ENCODE measurements around the gene KLHL28. TPM values are rescaled to one million over a fixed set of nuclear protein-coding genes. Genes with fewer than 3 reads are reported as not detected.

The KLHL28 gene
- total RNA-seq, 1 donor from 2014 or later: 14.3 TPM

GRCh38 chr14:44937547-44937946 is 24.2 kb downstream of the KLHL28 start:
- Mint-ChIP-seq H3K9me3 (ENCODE audit: unreplicated experiment) (no peaks in the 10 kb centered on the region), H3K36me3 (ENCODE audit: low read depth, unreplicated experiment) (peaks cover 52% of the 10 kb centered on the region), H3K4me3 (ENCODE audit: unreplicated experiment) (peak overlapping the region; percentile 3), H3K4me1 (ENCODE audit: unreplicated experiment) (peaks cover 9% of the 10 kb centered on the region), H3K27ac (ENCODE audit: unreplicated experiment) (no peak overlapping the region), H3K27me3 (ENCODE audit: unreplicated experiment) (no peaks in the 10 kb centered on the region)
- no peak for TF ChIP-seq CTCF (IDR thresholded peaks at IDR 0.05; ENCODE audit: unreplicated experiment)
- no peak for DNase-seq (ENCODE audit: low spot score)

GRCh38 chr14:44935155-44935554 is 26.6 kb downstream of the KLHL28 start:
- no peak overlapping the region for H3K4me3 Mint-ChIP-seq (ENCODE audit: unreplicated experiment)
- no peak for DNase-seq (ENCODE audit: low spot score)
- H3K27me3 Mint-ChIP-seq (ENCODE audit: unreplicated experiment): no peaks in the 10 kb centered on the region
- peaks cover 33% of the 10 kb centered on the region for H3K36me3 Mint-ChIP-seq (ENCODE audit: low read depth, unreplicated experiment)
- peaks cover 2% of the 10 kb centered on the region for H3K4me1 Mint-ChIP-seq (ENCODE audit: unreplicated experiment)
- H3K27ac Mint-ChIP-seq (ENCODE audit: unreplicated experiment): no peak overlapping the region
- no peaks in the 10 kb centered on the region for H3K9me3 Mint-ChIP-seq (ENCODE audit: unreplicated experiment)
- no peak for TF ChIP-seq CTCF (IDR thresholded peaks at IDR 0.05; ENCODE audit: unreplicated experiment)

- Mint-ChIP-seq H3K4me3 (ENCODE audit: unreplicated experiment) (no peak overlapping the region), H3K4me1 (ENCODE audit: unreplicated experiment) (no peaks in the 10 kb centered on the region), H3K9me3 (ENCODE audit: unreplicated experiment) (no peaks in the 10 kb centered on the region), H3K36me3 (ENCODE audit: low read depth, unreplicated experiment) (no peaks in the 10 kb centered on the region), H3K27ac (ENCODE audit: unreplicated experiment) (no peak overlapping the region), H3K27me3 (ENCODE audit: unreplicated experiment) (no peaks in the 10 kb centered on the region)
- no peak for TF ChIP-seq CTCF (IDR thresholded peaks at IDR 0.05; ENCODE audit: unreplicated experiment)
- DNase-seq (ENCODE audit: low spot score): no peak
These were observed 33.0 kb downstream of the KLHL28 start for GRCh38 chr14:44928793-44929192.

- Mint-ChIP-seq H3K27ac (ENCODE audit: unreplicated experiment) (no peak overlapping the region), H3K4me1 (ENCODE audit: unreplicated experiment) (no peaks in the 10 kb centered on the region), H3K4me3 (ENCODE audit: unreplicated experiment) (no peak overlapping the region), H3K9me3 (ENCODE audit: unreplicated experiment) (peaks cover 4% of the 10 kb centered on the region), H3K27me3 (ENCODE audit: unreplicated experiment) (no peaks in the 10 kb centered on the region), H3K36me3 (ENCODE audit: low read depth, unreplicated experiment) (peaks cover 4% of the 10 kb centered on the region)
- no peak for TF ChIP-seq CTCF (IDR thresholded peaks at IDR 0.05; ENCODE audit: unreplicated experiment)
- no peak for DNase-seq (ENCODE audit: low spot score)
These were observed 46.9 kb downstream of the KLHL28 start for GRCh38 chr14:44914849-44915248.

GRCh38 chr14:44912041-44912869 is 49.5 kb downstream of the KLHL28 start:
- H3K9me3 Mint-ChIP-seq (ENCODE audit: unreplicated experiment): peaks cover 4% of the 10 kb centered on the region

More at GRCh38 chr14:44912041-44912869, 49.5 kb downstream of the KLHL28 start:
- Mint-ChIP-seq H3K27ac (ENCODE audit: unreplicated experiment) (no peak overlapping the region), H3K36me3 (ENCODE audit: low read depth, unreplicated experiment) (peaks cover 4% of the 10 kb centered on the region), H3K4me1 (ENCODE audit: unreplicated experiment) (no peaks in the 10 kb centered on the region), H3K27me3 (ENCODE audit: unreplicated experiment) (peaks cover 2% of the 10 kb centered on the region), H3K4me3 (ENCODE audit: unreplicated experiment) (peak overlapping the region; percentile 40)
- DNase-seq (ENCODE audit: low spot score): peak; percentile 4
- TF ChIP-seq CTCF (IDR thresholded peaks at IDR 0.05; ENCODE audit: unreplicated experiment): no peak
